H7 (cell line): Measurements from ENCODE around the gene SMURF2. TPM values are rescaled to one million over a fixed set of nuclear protein-coding genes. Genes with fewer than 3 reads are reported as not detected.

Experiments
- DNase-seq: peaks from one replicate; pipeline ENCODE4 v3.0.0; 2012
- H3K27me3 ChIP-seq: 2 replicates; pipeline ENCODE4 v1.6.0; 2011; ENCODE audit warnings: mild to moderate bottlenecking, low read length; ENCODE audit not compliant: control insufficient read depth, insufficient read depth
- H3K36me3 ChIP-seq: replicated peaks from 2 replicates; pipeline ENCODE4 v1.5.1; 2011; ENCODE audit warnings: low read length; ENCODE audit not compliant: control insufficient read depth, insufficient read depth
- H3K4me3 ChIP-seq: 2 replicates; pipeline ENCODE4 v1.5.1; 2011; ENCODE audit warnings: low read depth, mild to moderate bottlenecking, control low read depth, low read length, moderate library complexity; ENCODE audit not compliant: insufficient read depth
- total RNA-seq: library from RNA; depleted of rRNA; stranded (reverse); fragments of >200 nt; shearing (Covaris generic); gene quantifications from 2 replicates; pipeline ENCODE4 v1.2.3, GENCODE V29; 2014; rRNA removed

Gene SMURF2
- total RNA-seq, 1 experiment from 2014 or later, result 33.9 TPM

DNA sequence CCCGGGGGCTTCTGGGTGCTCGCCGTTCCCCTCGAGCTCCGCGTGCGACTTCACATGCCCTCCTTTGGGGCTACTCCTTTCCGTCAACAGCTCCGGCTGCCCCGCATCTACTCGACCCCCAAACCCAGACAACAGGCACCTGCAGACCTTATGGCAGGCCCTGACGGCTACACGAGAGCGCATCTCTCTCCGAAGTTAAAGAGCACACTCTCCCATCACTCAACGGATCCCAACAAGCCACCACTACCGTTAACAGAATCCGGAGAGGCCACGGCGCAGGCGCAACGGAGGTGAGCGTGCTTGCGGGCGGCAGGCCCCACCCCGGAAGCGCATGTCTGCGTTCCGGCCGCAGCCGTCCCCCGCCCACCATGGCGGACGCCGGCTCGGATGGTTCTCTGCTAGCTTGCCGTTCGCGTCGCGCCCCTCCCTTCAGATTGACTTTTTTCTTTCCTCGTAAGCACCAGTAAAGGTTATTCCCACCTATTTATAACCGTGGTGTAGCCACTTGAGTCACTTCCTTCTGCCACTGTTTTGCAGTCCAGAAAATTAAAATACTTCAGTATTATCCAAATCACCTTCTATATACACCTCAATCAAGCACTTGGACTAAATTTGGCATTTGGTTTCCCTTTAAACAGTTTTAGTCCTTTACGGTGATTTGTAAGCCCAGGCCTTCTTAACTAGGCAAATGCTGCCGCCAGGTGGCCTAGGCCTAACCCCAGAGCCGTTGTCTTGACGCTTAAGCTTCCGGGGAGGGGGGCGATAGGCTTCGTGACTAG is 165.1 kb downstream of the SMURF2 start, which contains the start of gene POLG2:
Gene POLG2, minus strand, starts transcription at position 269 of the 779 bp plus-strand sequence. Its CDS starts 86 bp downstream, at position 183.
- Histone ChIP-seq H3K4me3 (peak within 1 kb of the TSS; percentile 86), H3K36me3 (peaks cover 30% of the 10 kb centered on the region), H3K27me3 (no peaks in the 10 kb centered on the region)
- DNase-seq, result peak; percentile 93

DNA sequence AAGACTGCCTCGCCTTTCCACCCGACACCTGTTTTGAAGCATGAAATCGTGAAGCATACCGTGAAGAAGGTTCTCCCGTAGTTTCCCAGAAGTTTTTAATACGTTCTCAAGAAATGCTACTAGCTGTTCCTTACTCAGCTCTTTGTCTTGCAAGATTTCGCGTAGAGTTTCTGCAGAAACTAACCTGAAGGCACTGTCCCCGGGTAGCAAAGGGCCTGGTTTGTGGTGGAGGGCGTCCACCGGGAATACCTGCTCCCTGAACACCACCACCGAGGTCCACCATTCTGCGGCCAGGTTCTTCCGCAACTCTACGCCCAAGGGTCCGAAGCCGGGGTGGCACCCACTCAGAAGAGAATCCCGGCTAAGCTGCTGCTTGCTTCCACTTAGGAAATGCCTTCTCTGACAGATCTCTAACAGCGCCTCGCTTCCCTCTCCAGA is 165.7 kb downstream of the SMURF2 start:
- peaks cover 29% of the 10 kb centered on the region for H3K36me3 ChIP-seq
- no peak for DNase-seq

More for the DNA sequence above, 165.7 kb downstream of the SMURF2 start:
- Histone ChIP-seq H3K4me3 (peak overlapping the region; percentile 86), H3K27me3 (no peaks in the 10 kb centered on the region)

Other genes with a start within 250 kb of the SMURF2 start
- 0.70 and 1.5 TPM in 2 replicates for gene MILR1, start 213.2 kb downstream of the SMURF2 start, total RNA-seq
- gene POLG2, start 165.3 kb downstream of the SMURF2 start, total RNA-seq, result 42.3 and 47.8 TPM in 2 replicates
- gene DDX5, start 156.0 kb downstream of the SMURF2 start, total RNA-seq, result 163 and 238 TPM in 2 replicates
- 18.5 and 45.6 TPM in 2 replicates for gene CEP95, start 155.3 kb downstream of the SMURF2 start, total RNA-seq